Hepatocyte (in vitro differentiated cells): ENCODE data around the gene TIMMDC1.

Experiments
- CTCF ChIP-seq: fragments of 200-600 bp; sonication (generic); IDR thresholded peaks from 2 replicates; pipeline ENCODE4 v1.5.1; 2016; ENCODE audit warnings: antibody characterized with exemption, mild to moderate bottlenecking; ENCODE audit not compliant: poor library complexity
- EZH2 ChIP-seq: fragments of 200-600 bp; sonication (generic); IDR thresholded peaks from 2 replicates; pipeline ENCODE4 v1.6.1; 2016; ENCODE audit warnings: antibody characterized with exemption, mild to moderate bottlenecking, borderline replicate concordance
- EZH2phosphoT487 ChIP-seq: fragments of 200-600 bp; sonication (generic); IDR thresholded peaks from one replicate; pipeline ENCODE4 v1.6.1; 2018; ENCODE audit warnings: antibody characterized with exemption, mild to moderate bottlenecking, low read depth, moderate library complexity; ENCODE audit not compliant: unreplicated experiment, severe bottlenecking

GRCh38 chr3:119508172-119508845 is 10.0 kb downstream of the TIMMDC1 start:
- no peak for TF ChIP-seq CTCF
- TF ChIP-seq EZH2phosphoT487: no peak
- no peak for TF ChIP-seq EZH2
